ENCODE measurements around the gene HDAC9. TPM values are rescaled to one million over a fixed set of nuclear protein-coding genes. Genes with fewer than 3 reads are reported as not detected.

HDAC9 gene
- total RNA-seq, 1 experiment from 2014 or later: 4.3 TPM

DNA sequence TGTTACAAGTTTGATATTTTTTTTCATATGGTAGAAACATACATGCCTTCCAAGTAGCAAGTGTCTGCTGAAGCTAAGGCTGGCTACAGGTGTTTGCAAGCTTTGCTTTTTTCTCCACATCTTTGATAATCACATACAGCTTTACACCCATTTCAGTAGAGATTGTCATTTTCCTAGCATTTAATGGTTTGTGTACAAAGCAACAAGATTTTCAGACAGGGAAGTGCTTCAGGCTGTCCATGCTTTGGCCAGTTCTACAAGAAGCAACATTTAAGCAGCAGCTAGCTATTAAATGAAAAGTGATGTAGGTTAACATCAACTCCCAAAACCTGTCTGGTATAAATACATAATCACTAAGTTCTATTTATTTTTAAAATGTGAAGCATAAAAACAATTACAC lies 2.3 kb downstream of the HDAC9 start:
- ChIA-PET POLR2A (interaction anchor here (0.6 kb wide), 1 partner anchor 18 kb away, joined by 3 read pairs; no protein-coding TSS in a partner anchor), CTCF (interaction anchor here (1.1 kb wide), 1 partner anchor 140 kb away, joined by 3 read pairs; no protein-coding TSS in a partner anchor), RAD21 (ENCODE audit: low non-redundant PET in 1 of 2, low total read pairs in 2 of 2, uncharacterized antibody in 2 of 2, unreplicated experiment in 2 of 2) (no interaction called here)
- TF ChIP-seq FOSL1 (IDR thresholded peaks at IDR 0.05; ENCODE audit: low read depth) (no peak), SP1 (IDR thresholded peaks at IDR 0.05; ENCODE audit: low read depth) (no peak), CEBPB (IDR thresholded peaks at IDR 0.05; ENCODE audit: low read depth) (no peak), SIN3A (IDR thresholded peaks at IDR 0.05; ENCODE audit: low read depth) (no peak), YY1 (IDR thresholded peaks at IDR 0.05; ENCODE audit: extremely low read depth, insufficient replicate concordance, low read depth, low read length) (no peak), ELF1 (IDR thresholded peaks at IDR 0.05; ENCODE audit: borderline replicate concordance, low read depth) (no peak)
- Histone ChIP-seq H3K4me1 (ENCODE audit: control insufficient read depth in 1 of 2, insufficient read depth in 2 of 2, low read length in 2 of 2) (no peaks in the 10 kb centered on the region), H2AFZ (ENCODE audit: low read depth, low read length, poor library complexity, severe bottlenecking) (no peak overlapping the region), H4K20me1 (ENCODE audit: insufficient read depth) (no peaks in the 10 kb centered on the region), H3K4me2 (ENCODE audit: low read length) (no peak overlapping the region), H3K79me2 (ENCODE audit: insufficient read depth, low read length) (no peaks in the 10 kb centered on the region), H3K27ac (ENCODE audit: low read depth, low read length) (no peak overlapping the region), H3K9ac (ENCODE audit: low read length) (no peak overlapping the region), H3K9me2 (ENCODE audit: insufficient read depth) (no peaks in the 10 kb centered on the region), H3K27me3 (ENCODE audit: insufficient read depth, low read length) (no peaks in the 10 kb centered on the region), H3K4me3 (replicated peaks in 1 of 2; ENCODE audit: low read depth in 1 of 2, low read length in 2 of 2) (no peak overlapping the region), H3K36me3 (ENCODE audit: control insufficient read depth in 1 of 2, insufficient read depth in 2 of 2, low read length in 2 of 2) (no peaks in the 10 kb centered on the region), H3K9me3 (ENCODE audit: control insufficient read depth in 1 of 2, insufficient read depth in 1 of 2, low read depth in 1 of 2, low read length in 2 of 2) (no peaks in the 10 kb centered on the region)
- ATAC-seq (no peak), DNase-seq (ENCODE audit: low read depth, low spot score) (no peak)
- no TSS peak for BruUV-seq (replicated peaks)
- intact Hi-C loops (cut with micrococcal nuclease): no loop called here

GRCh38 chr7:18498341-18498740 lies 2.8 kb downstream of the HDAC9 start:
- intact Hi-C loops (cut with micrococcal nuclease): no loop called here
- CTCF ChIA-PET: no interaction called here
- POLR2A ChIA-PET: no interaction called here

More at GRCh38 chr7:18498341-18498740, 2.8 kb downstream of the HDAC9 start:
- no peak for ATAC-seq
- no peaks in the 10 kb centered on the region for H3K9me3 ChIP-seq (ENCODE audit: control insufficient read depth in 1 of 2, insufficient read depth in 1 of 2, low read depth in 1 of 2, low read length in 2 of 2)
- H2AFZ ChIP-seq (ENCODE audit: low read depth, low read length, poor library complexity, severe bottlenecking): no peak overlapping the region
- no peak overlapping the region for H3K9ac ChIP-seq (ENCODE audit: low read length)
- H3K27ac ChIP-seq (ENCODE audit: low read depth, low read length): no peak overlapping the region
- H3K36me3 ChIP-seq (ENCODE audit: control insufficient read depth in 1 of 2, insufficient read depth in 2 of 2, low read length in 2 of 2): no peaks in the 10 kb centered on the region
- no peak for DNase-seq (ENCODE audit: low read depth, low spot score)
- TF ChIP-seq POLR2AphosphoS5 (IDR thresholded peaks at IDR 0.05; ENCODE audit: low read depth, low read length) (no peak), CTCF (IDR thresholded peaks at IDR 0.05 in 2 of 3, conservative IDR thresholded peaks at IDR 0.05 in 1 of 3; ENCODE audit: borderline replicate concordance in 1 of 3, insufficient read depth in 1 of 3, low read depth in 2 of 3, low read length in 2 of 3) (no peak), ELF1 (IDR thresholded peaks at IDR 0.05; ENCODE audit: borderline replicate concordance, low read depth) (no peak), ATF3 (IDR thresholded peaks at IDR 0.05) (no peak), SIN3A (IDR thresholded peaks at IDR 0.05; ENCODE audit: low read depth) (no peak), JUND (IDR thresholded peaks at IDR 0.05) (no peak)
- BruUV-seq (replicated peaks): no TSS peak
- RAD21 ChIA-PET (ENCODE audit: low non-redundant PET in 1 of 2, low total read pairs in 2 of 2, uncharacterized antibody in 2 of 2, unreplicated experiment in 2 of 2): no interaction called here
- H3K4me3 ChIP-seq (replicated peaks in 1 of 2; ENCODE audit: low read depth in 1 of 2, low read length in 2 of 2): no peak overlapping the region
- no peaks in the 10 kb centered on the region for H3K79me2 ChIP-seq (ENCODE audit: insufficient read depth, low read length)
- H3K4me2 ChIP-seq (ENCODE audit: low read length): no peak overlapping the region
- no peaks in the 10 kb centered on the region for H3K27me3 ChIP-seq (ENCODE audit: insufficient read depth, low read length)
- no peaks in the 10 kb centered on the region for H3K9me2 ChIP-seq (ENCODE audit: insufficient read depth)
- no peaks in the 10 kb centered on the region for H4K20me1 ChIP-seq (ENCODE audit: insufficient read depth)
- no peaks in the 10 kb centered on the region for H3K4me1 ChIP-seq (ENCODE audit: control insufficient read depth in 1 of 2, insufficient read depth in 2 of 2, low read length in 2 of 2)
